NCI-H748 treated with DMSO at 0.1 percent for 48 hours (cell line): Measurements from ENCODE around the gene S1PR2.

Experiments used
- DNase-seq: peaks from one replicate; lab custom pipeline; 2025; lab: John Stamatoyannopoulos, UW

S1PR2 gene

GRCh38 chr19:10230861-10231611 lies at the start of gene S1PR2:
Gene S1PR2 (minus strand): TSS chr19:10231331. CDS start chr19:10224905, 6,426 bp downstream.
- DNase-seq = peak; percentile 43

DNA sequence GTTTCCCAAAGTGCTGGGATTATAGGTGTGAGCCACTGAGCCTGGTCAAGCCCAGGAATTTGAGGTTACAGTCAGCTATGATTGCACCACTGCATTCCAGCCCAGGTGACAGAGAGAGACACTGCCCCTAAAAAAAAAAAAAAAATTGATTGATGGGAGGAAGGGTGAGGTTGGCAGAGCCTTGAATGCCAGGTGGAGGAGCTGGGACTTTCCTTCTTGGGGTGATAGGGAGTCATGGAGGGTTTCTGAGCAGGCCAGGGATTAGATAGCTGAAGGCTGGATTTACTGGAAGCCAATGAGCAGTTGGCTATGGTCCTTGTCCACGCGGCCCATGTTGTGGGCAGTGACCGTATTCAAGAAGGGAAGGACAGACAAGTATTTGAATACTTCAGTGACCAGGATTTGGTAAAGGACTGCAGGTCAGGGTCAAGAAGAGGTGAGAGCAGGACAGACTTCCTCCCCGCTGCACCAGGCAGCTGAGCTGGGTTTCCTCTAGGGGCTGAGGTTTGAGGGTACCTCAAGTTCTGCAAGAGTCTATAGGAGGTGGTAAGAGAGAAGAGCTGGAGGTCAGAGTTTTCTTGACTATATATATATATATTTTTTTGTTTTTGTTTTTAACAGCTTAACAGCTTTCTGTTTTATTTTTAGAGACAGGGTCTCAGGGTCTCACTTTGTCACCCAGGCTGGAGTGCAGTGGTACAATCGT lies 48.8 kb upstream of the S1PR2 start:
- DNase-seq = no peak

- no peak for DNase-seq
These were observed 47.8 kb upstream of the S1PR2 start for GRCh38 chr19:10278935-10279334.

DNA sequence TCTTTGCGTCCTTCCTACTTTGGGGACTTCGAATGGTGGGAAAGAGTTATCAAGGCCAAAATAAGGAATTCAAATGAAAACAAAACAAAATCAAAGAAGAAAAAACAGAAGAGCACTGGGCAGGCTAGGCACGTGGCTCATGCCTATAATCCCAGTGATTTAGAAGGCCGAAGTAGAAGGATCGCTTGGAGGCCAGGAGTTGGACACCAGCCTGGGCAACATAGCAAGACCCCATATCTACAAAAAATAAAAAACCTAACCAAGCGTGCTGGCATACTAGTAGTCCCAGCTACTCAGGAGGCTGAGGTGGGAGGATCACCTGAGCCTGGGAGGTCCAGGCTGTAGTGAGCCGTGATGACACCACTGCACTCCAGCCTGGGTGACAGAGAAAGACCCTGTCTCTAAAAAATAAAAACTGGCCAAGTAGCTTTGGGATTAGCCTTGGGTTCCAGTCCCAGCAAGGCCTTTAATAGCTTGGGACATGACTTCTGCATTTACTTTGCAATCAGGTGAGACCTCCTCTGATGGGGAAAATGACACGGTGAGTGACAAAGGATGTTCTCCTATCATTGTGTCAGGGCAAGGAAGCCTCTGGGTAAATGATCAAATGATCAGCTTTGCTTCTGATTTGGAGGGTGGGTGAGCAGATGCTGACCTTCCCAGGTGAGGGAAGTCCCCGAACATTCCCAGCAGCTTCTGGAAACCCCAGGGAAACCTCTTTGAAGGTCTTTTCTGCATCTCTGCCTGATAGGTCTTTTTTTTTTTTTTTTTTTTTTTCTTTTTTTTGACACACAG lies 46.9 kb upstream of the S1PR2 start:
- no peak for DNase-seq

DNA sequence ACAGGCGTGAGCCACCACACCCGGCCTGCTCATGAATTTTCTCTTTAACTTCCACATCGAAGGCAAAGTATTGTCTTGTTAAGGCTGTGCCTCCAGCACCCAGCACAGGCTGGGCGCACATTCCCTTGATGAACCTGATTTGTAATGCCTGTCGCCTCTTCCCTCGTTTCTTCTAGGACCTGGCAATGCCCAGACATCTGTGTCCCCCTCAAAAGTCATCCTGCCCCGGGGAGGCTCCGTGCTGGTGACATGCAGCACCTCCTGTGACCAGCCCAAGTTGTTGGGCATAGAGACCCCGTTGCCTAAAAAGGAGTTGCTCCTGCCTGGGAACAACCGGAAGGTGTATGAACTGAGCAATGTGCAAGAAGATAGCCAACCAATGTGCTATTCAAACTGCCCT lies 43.5 kb upstream of the S1PR2 start:
- DNase-seq = no peak

GRCh38 chr19:10271543-10272086 lies 40.5 kb upstream of the S1PR2 start:
- DNase-seq = no peak

- DNase-seq = peak; percentile 3
These were observed 39.7 kb upstream of the S1PR2 start, which contains the start of gene ICAM1 for GRCh38 chr19:10270616-10271394. Gene ICAM1 (plus strand): TSS chr19:10271120. CDS start chr19:10271160, 40 bp downstream.

DNA sequence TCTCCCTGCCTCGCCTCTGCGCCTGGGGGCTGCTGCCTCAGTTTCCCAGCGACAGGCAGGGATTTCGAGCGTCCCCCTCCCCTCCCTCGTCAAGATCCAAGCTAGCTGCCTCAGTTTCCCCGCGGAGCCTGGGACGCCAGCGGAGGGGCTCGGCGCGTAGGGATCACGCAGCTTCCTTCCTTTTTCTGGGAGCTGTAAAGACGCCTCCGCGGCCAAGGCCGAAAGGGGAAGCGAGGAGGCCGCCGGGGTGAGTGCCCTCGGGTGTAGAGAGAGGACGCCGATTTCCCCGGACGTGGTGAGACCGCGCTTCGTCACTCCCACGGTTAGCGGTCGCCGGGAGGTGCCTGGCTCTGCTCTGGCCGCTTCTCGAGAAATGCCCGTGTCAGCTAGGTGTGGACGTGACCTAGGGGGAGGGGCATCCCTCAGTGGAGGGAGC lies 39.1 kb upstream of the S1PR2 start:
- DNase-seq = no peak

- peak; percentile 6 for DNase-seq
These were observed 38.4 kb upstream of the S1PR2 start for GRCh38 chr19:10269333-10270179.

- DNase-seq = no peak
These were observed 36.9 kb upstream of the S1PR2 start for GRCh38 chr19:10268071-10268470.

- no peak for DNase-seq
These were observed 35.6 kb upstream of the S1PR2 start for GRCh38 chr19:10266706-10267105.

DNA sequence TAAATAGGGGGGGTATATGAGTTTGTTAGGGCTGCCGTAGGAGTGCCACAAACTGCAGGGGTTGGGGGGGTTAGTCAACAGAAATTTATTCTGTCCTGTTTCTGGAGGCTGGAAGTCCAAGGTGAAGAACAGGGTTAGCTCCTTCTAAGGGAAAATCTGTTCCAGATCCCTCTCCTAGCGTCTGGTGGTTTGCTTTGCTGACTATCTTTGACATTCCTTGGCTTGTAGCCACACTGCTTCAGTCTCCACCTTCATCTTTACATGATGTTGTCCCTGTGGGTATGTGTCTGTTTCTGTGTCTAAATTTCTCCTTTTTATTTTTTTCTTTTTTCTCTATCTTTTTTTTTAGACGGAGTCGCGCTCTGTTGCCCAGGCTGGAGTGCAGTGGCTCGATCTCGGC lies 31.6 kb upstream of the S1PR2 start:
- DNase-seq = no peak

GRCh38 chr19:10260141-10260584 lies 29.0 kb upstream of the S1PR2 start:
- no peak for DNase-seq

GRCh38 chr19:10259162-10259905 lies 28.2 kb upstream of the S1PR2 start:
- peak; percentile 48 for DNase-seq

- no peak for DNase-seq
These were observed 27.1 kb upstream of the S1PR2 start for GRCh38 chr19:10258080-10258710.

- DNase-seq = no peak
These were observed 26.0 kb upstream of the S1PR2 start for GRCh38 chr19:10256970-10257615.

DNA sequence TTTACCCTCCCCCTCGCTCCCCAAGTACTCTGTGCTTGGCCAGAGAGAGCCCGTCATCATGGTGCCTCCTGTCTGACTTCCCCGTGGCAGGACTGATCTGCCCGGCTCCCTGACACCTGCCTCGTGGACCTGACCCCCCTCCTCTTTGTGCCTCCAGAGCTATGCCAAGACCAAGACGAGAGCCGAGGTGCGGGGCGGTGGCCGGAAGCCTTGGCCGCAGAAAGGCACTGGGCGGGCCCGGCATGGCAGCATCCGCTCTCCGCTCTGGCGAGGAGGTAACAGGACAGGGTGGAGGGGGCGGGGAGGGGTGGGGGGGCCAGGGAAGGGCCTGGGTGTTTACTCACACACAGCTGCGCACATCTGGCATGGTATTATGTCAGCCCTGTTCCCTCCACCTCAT lies 25.4 kb upstream of the S1PR2 start:
- no peak for DNase-seq

- DNase-seq = no peak
These were observed 24.2 kb upstream of the S1PR2 start for GRCh38 chr19:10255358-10255757.

DNA sequence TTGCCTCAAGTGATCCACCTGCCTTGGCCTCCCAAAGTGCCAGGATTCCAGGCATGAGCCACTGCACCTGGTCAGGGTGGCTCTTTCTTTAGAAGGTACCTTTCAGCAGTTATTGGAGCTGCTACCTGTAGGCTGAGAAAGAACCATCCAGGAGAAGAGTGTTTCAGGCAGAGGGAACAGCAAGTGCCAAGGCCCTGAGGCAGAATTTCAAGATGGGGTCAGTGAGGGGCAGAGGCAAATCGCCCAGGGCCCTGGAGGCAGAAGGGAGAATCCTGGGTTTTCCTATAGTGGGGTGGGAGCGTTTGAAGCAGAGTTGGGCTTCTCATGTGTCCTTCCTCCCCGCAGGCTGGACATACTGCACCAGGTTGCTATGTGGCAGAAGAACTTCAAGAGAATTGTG lies 23.1 kb upstream of the S1PR2 start:
- DNase-seq = no peak
